Liver (tissue), 9 donors: ENCODE measurements around the gene MS4A6E. TPM values are rescaled to one million over a fixed set of nuclear protein-coding genes. Genes with fewer than 3 reads are reported as not detected.

Experiments
- DNase-seq: peaks from one replicate; pipeline ENCODE4 v3.0.0-alpha.2; 2017; ENCODE audit warnings: low spot score
- H3K27ac ChIP-seq, 2 donors: one replicate each; pipeline ENCODE4 v1.7.0; 2013; ENCODE audit warnings: inconsistent platforms in 2 of 2, low read length in 2 of 2, control low read depth in 1 of 2, low read depth in 1 of 2, mild to moderate bottlenecking in 1 of 2
- H3K27me3 ChIP-seq, 4 donors: one replicate each; pipeline versions ENCODE4 v1.6.1 to v1.7.0; 2013; ENCODE audit warnings: low read length in 3 of 4, inconsistent platforms in 1 of 4, mild to moderate bottlenecking in 1 of 4, moderate library complexity in 1 of 4; ENCODE audit not compliant: control insufficient read depth in 4 of 4, insufficient read depth in 4 of 4
- H3K36me3 ChIP-seq, 4 donors: one replicate each; pipeline versions ENCODE4 v1.6.1 to v1.7.0; 2013; ENCODE audit warnings: low read length in 3 of 4, mild to moderate bottlenecking in 3 of 4, low read depth in 1 of 4, moderate library complexity in 1 of 4; ENCODE audit not compliant: control insufficient read depth in 4 of 4, insufficient read depth in 3 of 4
- H3K4me1 ChIP-seq, 4 donors: one replicate each; pipeline versions ENCODE4 v1.6.1 to v1.7.0; 2013; ENCODE audit warnings: low read length in 3 of 4, mild to moderate bottlenecking in 3 of 4, moderate library complexity in 1 of 4; ENCODE audit not compliant: control insufficient read depth in 4 of 4, insufficient read depth in 4 of 4
- H3K4me3 ChIP-seq, 3 donors: one replicate each; pipeline versions ENCODE4 v1.6.1 to v1.7.0; 2013; ENCODE audit warnings: low read length in 3 of 3, control low read depth in 1 of 3, low read depth in 1 of 3, mild to moderate bottlenecking in 1 of 3
- H3K9ac ChIP-seq, 2 donors: one replicate each; pipeline ENCODE4 v1.7.0; 2013; ENCODE audit warnings: low read length in 2 of 2, mild to moderate bottlenecking in 2 of 2, moderate library complexity in 2 of 2, control low read depth in 1 of 2, low read depth in 1 of 2
- H3K9me3 ChIP-seq, 4 donors: one replicate each; pipeline versions ENCODE4 v1.6.1 to v1.7.0; 2013; ENCODE audit warnings: low read length in 3 of 4; ENCODE audit not compliant: control insufficient read depth in 4 of 4
- CTCF ChIP-seq: fragments of 150-350 bp; IDR thresholded peaks from 2 replicates; pipeline ENCODE4 v1.5.1; 2017; ENCODE audit warnings: improper control_type of control experiment, low read depth, low read length; ENCODE audit not compliant: missing input control
- EGR1 ChIP-seq, 2 donors: IDR thresholded peaks; 2 replicates each; pipeline ENCODE4 v1.6.1; 2016 to 2018; ENCODE audit warnings: antibody characterized with exemption in 2 of 2, low read depth in 2 of 2
- FOXA1 ChIP-seq: IDR thresholded peaks from 2 replicates; pipeline ENCODE4 v1.6.1; 2016; ENCODE audit warnings: antibody characterized with exemption
- FOXA2 ChIP-seq: IDR thresholded peaks from 2 replicates; pipeline ENCODE4 v1.6.1; 2016; ENCODE audit warnings: antibody characterized with exemption
- GABPA ChIP-seq, 2 donors: IDR thresholded peaks in 1 of 2; conservative IDR thresholded peaks in 1 of 2; 2 replicates each; pipeline ENCODE4 v1.6.1; 2016; ENCODE audit warnings: antibody characterized with exemption in 2 of 2, mild to moderate bottlenecking in 1 of 2, moderate library complexity in 1 of 2
- HNF4A ChIP-seq, 2 donors: conservative IDR thresholded peaks; 2 replicates each; pipeline ENCODE4 v1.6.1; 2016; ENCODE audit warnings: antibody characterized with exemption in 2 of 2, mild to moderate bottlenecking in 2 of 2
- HNF4G ChIP-seq: IDR thresholded peaks from 2 replicates; pipeline ENCODE4 v1.6.1; 2016; ENCODE audit warnings: antibody characterized with exemption
- JUND ChIP-seq, 2 donors: IDR thresholded peaks; 2 replicates each; pipeline ENCODE4 v1.6.1; 2016; ENCODE audit warnings: antibody characterized with exemption in 2 of 2
- NR2F2 ChIP-seq: IDR thresholded peaks from 2 replicates; pipeline ENCODE4 v1.6.1; 2016; ENCODE audit warnings: antibody characterized with exemption
- RAD21 ChIP-seq, 2 donors: IDR thresholded peaks; 2 replicates each; pipeline ENCODE4 v1.6.1; 2016; ENCODE audit warnings: antibody characterized with exemption in 2 of 2, mild to moderate bottlenecking in 2 of 2
- REST ChIP-seq: IDR thresholded peaks from 2 replicates; pipeline ENCODE4 v1.6.1; 2016; ENCODE audit warnings: antibody characterized with exemption, mild to moderate bottlenecking
- RXRA ChIP-seq, 2 donors: IDR thresholded peaks; 2 replicates each; pipeline ENCODE4 v1.6.1; 2017 to 2018; ENCODE audit warnings: antibody characterized with exemption in 2 of 2, mild to moderate bottlenecking in 1 of 2
- SP1 ChIP-seq: IDR thresholded peaks from 2 replicates; pipeline ENCODE4 v1.6.1; 2018; ENCODE audit warnings: antibody characterized with exemption, mild to moderate bottlenecking
- TAF1 ChIP-seq: conservative IDR thresholded peaks from 2 replicates; pipeline ENCODE4 v1.6.1; 2016; ENCODE audit warnings: antibody characterized with exemption, mild to moderate bottlenecking
- YY1 ChIP-seq: IDR thresholded peaks from 2 replicates; pipeline ENCODE4 v1.6.1; 2016; ENCODE audit warnings: antibody characterized with exemption, mild to moderate bottlenecking
- WGBS: extraction: QIAGEN DNeasy Blood & Tissue Kit; methylation state at CpG from one replicate; pipeline ENCODE4 v1.1.7; 2013; 5-methylcytosine and 5-hydroxymethylcytosine counted together
- polyA plus RNA-seq, 2 donors: library from polyadenylated mRNA; stranded (reverse) in 1 of 2; unstranded in 1 of 2; fragments of 200-250 nt in 1 of 2; fragments of >200 nt in 1 of 2; fragmentation: Nextera tagmentation in 1 of 2; extraction: Ambion mirVana in 1 of 2; gene quantifications; one replicate each; pipeline versions ENCODE4 v1.2.1 to v1.2.3, GENCODE V29; 2013 to 2015
- total RNA-seq, 2 donors: library from RNA; depleted of rRNA; stranded (reverse); fragments of >200 nt; gene quantifications; one replicate each; pipeline ENCODE4 v1.2.3, GENCODE V29; 2014
- TF ChIP-seq, protein P1 (sequence below): IDR thresholded peaks from 2 replicates; pipeline ENCODE4 v1.6.1; 2016; ENCODE audit warnings: antibody characterized with exemption
- TF ChIP-seq, protein P2 (sequence below): IDR thresholded peaks from 2 replicates; pipeline ENCODE4 v1.6.1; 2016; ENCODE audit warnings: antibody characterized with exemption
- TF ChIP-seq, protein P3 (sequence below): IDR thresholded peaks from 2 replicates; pipeline ENCODE4 v1.6.1; 2016; ENCODE audit warnings: antibody characterized with exemption
- donor health status: healthy.
- donor health status: healthy.
- donor health status: healthy.
- donor health status: healthy.
- donor health status: healthy.

The MS4A6E gene, protein sequence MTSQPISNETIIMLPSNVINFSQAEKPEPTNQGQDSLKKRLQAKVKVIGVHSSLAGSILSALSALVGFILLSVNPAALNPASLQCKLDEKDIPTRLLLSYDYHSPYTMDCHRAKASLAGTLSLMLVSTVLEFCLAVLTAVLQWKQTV
- under 1 TPM in 1 of 2 donors, not detected in 1; 0.75 TPM for total RNA-seq
- polyA plus RNA-seq = under 1 TPM in 1 of 2 donors, not detected in 1; 0.22 TPM

DNA sequence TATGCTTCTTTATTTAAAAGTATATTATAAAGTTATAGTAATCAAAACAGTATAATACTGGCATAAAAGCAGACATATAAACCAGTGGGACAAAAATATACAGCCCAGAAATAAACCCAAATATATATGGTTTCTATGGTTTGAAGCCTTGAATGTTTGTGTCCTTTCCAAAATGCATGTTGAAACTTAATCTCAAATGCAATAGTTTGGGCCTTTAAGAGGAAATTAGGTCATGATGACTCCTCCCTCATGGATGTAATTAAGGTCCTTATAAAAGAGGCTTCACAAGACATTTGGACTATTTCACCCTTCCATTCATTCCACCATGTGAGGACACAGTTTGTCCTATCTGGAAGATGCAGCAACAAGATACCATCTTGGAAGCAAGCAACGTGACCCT, at the start of gene MS4A6E:
TSS of gene MS4A6E (plus strand) at position 301 of the 400 bp plus-strand sequence. CDS start 7,641 bp downstream, outside the sequence.
- H3K9me3 ChIP-seq = peaks cover 0 to 8% (median 2%) of the 10 kb centered on the region in 4 donors
- no peaks in the 10 kb centered on the region for H3K36me3 ChIP-seq
- H3K9ac ChIP-seq = no peak within 1 kb of the TSS
- WGBS = 40% methylated on average over 1 of the region's 1 CpG
- H3K27me3 ChIP-seq = no peaks in the 10 kb centered on the region
- H3K4me1 ChIP-seq = no peaks in the 10 kb centered on the region
- no peak for DNase-seq
- TF ChIP-seq RXRA (IDR thresholded peaks at IDR 0.05) = no peak
- TF ChIP-seq NR2F2 = no peak
- no peak for TF ChIP-seq EGR1 (IDR thresholded peaks at IDR 0.05; ENCODE audit: low read depth in 2 of 2)
- TF ChIP-seq HNF4G = no peak
- TF ChIP-seq, protein P1, sequence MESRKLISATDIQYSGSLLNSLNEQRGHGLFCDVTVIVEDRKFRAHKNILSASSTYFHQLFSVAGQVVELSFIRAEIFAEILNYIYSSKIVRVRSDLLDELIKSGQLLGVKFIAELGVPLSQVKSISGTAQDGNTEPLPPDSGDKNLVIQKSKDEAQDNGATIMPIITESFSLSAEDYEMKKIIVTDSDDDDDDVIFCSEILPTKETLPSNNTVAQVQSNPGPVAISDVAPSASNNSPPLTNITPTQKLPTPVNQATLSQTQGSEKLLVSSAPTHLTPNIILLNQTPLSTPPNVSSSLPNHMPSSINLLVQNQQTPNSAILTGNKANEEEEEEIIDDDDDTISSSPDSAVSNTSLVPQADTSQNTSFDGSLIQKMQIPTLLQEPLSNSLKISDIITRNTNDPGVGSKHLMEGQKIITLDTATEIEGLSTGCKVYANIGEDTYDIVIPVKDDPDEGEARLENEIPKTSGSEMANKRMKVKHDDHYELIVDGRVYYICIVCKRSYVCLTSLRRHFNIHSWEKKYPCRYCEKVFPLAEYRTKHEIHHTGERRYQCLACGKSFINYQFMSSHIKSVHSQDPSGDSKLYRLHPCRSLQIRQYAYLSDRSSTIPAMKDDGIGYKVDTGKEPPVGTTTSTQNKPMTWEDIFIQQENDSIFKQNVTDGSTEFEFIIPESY = no peak
- TF ChIP-seq JUND (IDR thresholded peaks at IDR 0.05) = no peak
- TF ChIP-seq RAD21 (IDR thresholded peaks at IDR 0.05) = no peak
- no peak for TF ChIP-seq CTCF
- no peak for TF ChIP-seq TAF1
- TF ChIP-seq, protein P2, sequence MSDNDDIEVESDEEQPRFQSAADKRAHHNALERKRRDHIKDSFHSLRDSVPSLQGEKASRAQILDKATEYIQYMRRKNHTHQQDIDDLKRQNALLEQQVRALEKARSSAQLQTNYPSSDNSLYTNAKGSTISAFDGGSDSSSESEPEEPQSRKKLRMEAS = no peak
- no peak for TF ChIP-seq REST
- TF ChIP-seq, protein P3, sequence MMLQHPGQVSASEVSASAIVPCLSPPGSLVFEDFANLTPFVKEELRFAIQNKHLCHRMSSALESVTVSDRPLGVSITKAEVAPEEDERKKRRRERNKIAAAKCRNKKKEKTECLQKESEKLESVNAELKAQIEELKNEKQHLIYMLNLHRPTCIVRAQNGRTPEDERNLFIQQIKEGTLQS = no peak
- no peak for TF ChIP-seq FOXA2
- TF ChIP-seq YY1 = no peak
- no peak for TF ChIP-seq SP1
- no peak for TF ChIP-seq HNF4A (conservative IDR thresholded peaks at IDR 0.05)
- TF ChIP-seq FOXA1 = no peak
- TF ChIP-seq GABPA (IDR thresholded peaks at IDR 0.05 in 1 of 2, conservative IDR thresholded peaks at IDR 0.05 in 1 of 2) = no peak
- no peak within 1 kb of the TSS for H3K4me3 ChIP-seq
- H3K27ac ChIP-seq = no peak within 1 kb of the TSS
